HG02763 (cell line): ENCODE data around the gene JMJD7.

ENCODE experiments used
- ATAC-seq: cut with Tn5 transposase; IDR thresholded peaks from one replicate; pipeline ENCODE4 v1.9.1; 2021; ENCODE audit warnings: mild to moderate bottlenecking, moderate library complexity; ENCODE audit not compliant: unreplicated experiment

JMJD7 gene

DNA sequence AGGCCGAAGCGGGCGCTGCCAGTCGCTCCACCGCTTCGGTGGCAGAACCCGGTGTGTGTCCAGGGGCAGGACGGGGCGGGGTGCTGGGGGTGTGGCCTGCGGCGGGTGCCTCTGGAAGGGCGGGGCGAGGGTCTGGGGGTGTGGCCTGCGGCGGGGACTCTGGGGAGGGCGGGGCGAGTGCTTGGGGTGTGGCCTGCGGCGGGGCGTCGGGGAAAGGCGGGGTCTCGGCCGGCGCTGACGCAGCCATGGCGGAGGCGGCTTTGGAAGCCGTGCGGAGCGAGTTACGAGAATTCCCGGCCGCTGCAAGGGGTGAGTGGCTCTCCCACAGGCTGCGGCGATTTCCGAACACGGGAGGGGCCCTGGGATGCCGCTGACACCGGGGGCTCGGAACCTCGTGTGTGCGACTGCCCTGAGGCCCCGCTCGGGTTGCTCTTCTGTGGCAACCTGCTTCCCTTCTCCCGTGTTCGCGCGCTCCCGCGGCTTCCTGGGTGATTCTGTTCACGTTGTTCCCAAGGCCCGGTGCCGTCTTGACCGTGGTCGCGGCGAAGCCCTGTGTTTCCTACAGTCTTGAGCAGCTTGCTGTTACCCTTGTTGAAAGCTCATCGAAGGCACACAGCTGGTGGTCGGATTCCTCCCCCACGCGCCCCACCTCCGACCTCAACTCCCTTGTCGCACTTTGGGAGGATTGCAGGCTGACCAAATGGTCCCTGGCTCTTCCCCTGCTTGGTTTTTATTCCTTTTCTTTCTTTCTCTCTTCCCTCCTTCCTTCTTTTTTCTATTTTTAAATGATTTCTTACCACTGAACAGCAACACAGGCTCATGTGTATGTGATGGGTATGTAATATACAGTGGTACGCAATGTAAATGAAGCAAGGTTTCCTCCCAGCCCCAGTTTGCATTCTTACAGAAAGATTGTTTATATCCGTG, at the start of gene JMJD7:
Gene JMJD7 (plus strand): TSS at position 213 of the 927 bp plus-strand sequence. CDS start 33 bp downstream, at position 246.
- peak; percentile 57 for ATAC-seq

DNA sequence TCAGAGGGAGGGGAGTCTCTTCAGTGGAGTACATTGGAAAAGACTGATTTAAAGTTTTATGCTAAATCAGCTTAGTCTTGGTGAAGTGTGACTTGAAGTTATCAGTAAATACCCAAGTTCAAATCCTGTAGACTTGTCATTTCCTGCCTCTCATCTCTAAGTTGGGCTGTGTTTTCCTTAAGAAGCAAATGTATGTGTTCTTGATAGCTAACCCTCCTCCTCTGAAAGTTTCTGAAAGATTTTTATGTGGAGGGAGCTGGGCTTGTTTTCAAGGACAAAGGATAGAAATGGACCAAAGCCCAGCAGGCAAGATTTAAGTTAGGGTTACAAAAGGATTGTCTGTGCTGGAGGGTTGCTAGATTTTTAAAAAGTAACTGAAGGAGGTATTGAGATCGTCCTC, 49.4 kb upstream of the JMJD7 start:
- no peak for ATAC-seq

DNA sequence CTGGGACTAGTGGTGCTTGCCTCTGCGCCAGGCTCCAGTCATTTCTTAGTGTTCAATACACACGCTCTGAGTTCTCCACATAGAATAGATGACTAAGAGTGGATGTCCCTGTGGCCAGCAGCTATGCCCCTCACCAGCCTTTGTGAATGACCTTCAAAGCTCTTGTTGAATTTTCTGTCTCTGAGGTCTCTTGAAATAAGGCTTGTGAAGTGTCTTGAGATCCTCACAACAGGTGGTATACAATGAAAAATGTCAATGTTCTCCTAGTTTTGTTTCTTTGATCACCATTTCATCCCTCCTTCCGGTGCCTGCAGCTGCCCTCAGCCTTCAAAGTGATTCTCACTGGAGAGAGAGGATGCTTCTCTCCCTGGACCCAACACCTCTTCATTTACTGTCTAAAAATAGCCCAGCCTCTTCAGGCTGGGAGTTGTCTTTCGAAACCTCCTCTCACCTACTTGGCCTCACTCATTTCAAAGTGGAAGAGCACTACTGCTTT, 48.2 kb upstream of the JMJD7 start:
- ATAC-seq = no peak

DNA sequence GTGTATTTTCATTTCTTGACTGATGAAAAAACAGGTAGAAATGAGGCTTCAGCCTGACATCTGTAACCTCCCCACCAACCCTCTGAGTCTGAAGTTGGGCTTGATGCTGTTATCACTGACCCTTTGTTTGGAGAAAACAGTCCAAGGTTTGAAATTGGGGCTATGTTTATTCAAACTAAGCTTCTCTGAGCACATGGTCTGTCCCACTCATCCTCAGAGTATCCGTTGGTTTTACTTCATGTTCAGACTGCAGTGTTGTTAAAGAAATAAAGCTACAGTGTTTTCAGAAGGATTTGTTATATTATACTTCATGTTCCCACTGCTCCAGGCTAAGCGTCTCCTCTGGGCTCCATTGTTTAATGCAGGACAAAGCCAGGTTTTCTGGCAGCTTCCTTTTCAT, 47.6 kb upstream of the JMJD7 start:
- ATAC-seq = no peak

DNA sequence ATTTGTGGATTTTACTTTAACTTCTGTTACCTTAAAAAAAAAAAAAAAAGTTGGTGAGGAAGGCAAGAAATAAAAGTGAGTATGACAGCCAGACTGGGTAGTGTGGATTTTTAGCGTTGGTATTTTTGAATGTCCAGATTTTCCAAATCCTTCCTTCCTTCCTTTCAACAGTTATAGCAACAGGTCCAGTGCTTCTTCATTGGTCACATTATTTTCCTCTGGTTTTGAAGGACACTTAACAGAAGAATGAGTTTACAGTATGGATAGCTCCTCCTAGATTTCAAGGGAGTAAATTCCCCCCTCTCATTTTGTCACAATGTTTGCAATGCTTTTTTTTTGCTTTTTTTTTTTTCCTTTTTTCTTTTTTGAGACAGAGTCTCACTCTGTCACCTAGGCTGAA, 47.2 kb upstream of the JMJD7 start:
- ATAC-seq = no peak

DNA sequence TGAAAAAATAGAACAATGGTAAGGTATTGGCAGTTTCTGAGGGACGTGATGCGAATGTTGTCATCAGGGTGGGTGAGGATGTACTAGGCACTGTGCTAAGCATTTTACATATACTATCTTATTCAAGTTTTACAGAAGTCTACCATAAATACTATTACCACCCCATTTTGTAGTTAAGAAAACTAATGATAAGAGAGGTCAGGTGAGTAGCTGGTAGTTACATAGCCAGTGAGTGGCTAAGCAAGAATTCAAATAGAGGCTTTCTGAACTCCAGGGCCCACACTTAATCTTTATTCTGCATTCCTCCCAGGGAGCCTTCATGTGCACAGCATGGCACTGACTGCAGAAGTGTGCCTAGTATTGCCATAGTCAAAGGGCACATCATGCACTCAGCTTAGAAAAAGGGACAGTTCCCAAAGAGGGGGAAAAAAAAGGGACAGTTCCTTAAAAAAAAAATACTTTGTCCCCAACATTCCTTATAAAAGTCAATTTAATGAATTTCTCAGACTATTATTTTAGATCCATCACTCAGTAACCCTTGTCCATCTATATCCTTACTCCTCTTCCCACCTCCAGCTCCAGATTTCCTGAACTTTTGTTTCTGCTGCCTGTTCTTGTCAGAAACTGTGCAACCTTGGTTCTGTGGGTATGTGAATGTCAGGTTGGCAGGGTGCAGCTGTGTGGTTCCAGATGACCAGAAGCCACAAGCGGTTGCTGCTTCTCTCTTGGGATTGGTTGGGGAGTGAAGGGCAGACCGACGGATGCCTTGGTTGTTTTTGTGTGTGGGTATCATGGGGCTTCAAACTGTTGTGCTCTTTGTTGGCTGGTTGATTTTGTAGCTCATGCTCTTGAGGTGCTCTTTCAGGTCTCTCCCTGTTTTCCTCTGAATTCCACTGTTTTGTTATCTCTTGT, 45.3 kb upstream of the JMJD7 start:
- no peak for ATAC-seq

DNA sequence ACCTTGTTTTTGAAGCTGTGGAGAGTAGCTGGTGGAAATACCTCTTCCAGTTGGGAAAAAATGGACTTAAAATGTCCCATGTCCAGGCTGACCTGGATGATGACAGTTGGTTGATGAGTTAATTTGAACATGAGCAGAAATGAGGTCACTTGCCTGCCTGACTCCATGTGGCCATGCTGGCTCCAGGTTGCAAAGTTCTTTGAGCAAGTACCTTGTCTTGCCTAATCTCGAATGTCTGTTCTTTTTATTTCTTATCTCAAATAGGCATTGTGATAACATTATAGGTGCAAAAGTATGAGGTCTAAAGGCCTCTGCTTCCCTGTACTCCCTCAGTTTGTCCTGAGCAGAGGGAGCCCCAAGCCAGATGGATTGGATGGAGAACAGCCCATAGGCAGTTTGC, 44.6 kb upstream of the JMJD7 start:
- ATAC-seq = no peak

DNA sequence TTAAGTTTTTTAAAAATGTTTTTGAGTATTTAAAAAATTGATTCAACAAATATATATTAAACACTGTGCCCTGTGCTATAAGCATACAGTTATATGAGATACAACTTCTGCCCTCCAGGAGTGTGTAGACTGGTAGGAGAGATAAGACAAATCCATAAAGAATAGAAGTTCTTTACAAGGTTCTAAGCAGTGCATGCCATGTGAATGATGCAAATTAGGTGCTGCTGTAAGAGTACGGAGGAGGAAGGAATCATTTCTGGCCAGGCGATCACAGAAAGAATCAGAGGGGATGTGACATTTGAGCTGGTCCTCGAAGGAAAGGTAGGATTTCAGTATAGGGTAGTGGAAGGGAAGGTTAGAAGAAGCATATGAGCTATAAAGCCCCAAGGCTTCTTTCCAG, 39.6 kb upstream of the JMJD7 start:
- no peak for ATAC-seq

DNA sequence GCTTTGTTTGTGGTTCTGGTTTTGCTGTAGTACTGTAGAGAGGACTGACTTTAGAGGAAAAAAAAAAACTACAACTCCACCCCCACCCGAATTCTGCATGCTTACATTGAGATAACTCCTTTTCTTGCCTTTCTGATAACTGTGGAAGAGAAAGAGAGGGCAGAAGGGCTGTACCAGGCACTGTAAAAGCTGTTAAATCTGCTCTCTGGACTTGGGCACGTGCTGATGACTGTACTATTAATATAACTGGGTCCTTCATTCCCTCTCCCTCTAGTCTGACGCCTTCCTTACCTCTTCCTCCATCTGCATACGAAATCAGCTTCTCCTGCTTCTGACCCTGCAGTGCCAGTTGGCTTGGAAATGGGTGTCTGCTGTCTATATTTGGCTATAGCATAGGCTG, 38.7 kb upstream of the JMJD7 start:
- no peak for ATAC-seq

DNA sequence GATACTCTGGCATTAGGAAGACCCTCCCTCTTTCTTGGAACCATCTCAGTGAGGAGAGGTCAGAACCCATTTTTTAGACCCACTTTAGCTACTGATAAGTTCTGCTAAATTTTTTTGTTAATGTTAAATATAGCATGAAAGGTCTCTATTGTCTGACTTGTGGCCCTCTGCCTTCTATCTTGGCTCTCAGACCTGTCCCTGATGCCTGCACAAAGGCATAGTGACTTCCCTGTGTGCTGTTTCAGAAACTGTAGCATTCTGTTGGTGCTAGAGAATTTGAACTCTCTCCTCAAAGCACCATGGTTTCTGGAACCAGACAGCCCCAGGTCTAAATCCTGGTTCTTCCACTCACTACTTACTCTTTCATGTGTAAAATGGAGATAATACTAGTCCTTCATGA, 38.2 kb upstream of the JMJD7 start:
- no peak for ATAC-seq

DNA sequence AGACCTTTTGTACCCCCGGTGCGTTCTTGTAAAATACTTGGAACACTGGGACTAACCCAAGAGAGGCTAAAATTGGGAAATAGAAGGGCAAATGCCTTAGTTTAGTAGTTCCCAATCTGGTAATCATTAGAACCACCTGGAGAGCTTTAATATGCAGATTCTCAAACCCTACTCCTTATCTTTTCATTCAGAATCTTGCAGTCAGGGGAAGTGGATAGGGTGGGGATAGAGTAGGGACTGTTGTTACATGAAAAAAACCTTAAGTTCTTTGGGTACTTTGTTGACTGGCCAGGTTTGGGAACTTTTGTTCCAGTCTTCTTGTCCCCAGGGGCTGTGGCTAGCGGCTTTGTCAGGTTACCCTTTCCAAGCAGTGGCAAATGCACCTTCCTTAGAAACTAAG, 37.7 kb upstream of the JMJD7 start:
- ATAC-seq = no peak

DNA sequence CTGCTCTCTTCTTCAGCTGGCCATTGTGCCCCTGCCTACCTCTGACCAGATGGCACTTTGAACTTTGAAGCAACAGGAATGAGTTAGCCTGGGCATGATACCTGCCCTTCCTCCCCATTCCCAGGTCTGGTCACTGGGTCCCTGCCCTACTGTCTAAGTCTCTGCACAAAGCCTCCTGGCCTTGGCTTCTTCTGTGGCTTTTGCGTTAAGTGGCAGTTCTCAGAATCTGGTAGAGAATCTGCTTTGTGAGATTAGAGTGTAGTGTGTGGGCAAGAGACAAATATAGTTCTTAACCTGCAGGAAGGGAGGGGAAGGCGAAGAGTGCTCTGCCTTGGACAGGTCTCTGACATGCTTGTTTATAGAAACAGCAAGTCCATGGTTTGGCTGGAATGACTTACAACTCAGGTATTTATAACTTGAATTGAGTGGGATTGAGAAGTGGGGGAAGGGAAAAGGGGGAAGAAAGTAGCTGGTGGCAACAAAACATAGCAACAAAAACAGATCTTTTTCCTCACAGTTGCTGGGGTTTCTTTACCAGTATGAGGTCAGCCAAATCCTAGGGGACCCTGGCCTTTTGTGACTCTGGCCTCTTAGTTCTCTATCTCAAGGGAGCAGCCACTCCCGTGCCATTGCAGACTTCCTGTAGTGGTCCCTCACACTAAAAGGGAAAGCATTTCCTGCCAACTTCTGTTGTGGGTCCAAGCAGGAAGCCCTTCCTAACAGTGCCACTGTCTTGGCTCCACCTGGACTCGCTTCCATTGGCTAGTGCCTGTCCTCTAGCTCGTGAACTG, 36.9 kb upstream of the JMJD7 start:
- ATAC-seq = no peak

DNA sequence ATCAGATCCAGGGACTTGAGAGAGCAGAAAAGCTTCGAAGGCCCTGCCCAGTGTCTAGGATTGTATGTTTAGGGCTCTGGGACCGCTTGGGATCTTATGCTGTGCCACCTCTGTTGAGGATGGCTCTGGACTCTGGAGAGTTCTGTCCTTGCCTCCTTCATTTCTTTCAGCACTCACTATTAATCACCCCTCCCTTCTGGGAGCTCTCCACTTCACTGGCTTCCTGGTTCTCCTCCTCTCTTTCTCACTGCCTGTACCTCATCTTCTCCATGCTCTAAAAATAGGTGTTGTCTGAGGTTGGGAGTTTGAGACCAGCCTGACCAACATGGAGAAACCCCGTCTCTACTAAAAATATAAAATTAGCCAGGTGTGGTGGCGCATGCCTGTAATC, 36.4 kb upstream of the JMJD7 start:
- ATAC-seq = no peak

DNA sequence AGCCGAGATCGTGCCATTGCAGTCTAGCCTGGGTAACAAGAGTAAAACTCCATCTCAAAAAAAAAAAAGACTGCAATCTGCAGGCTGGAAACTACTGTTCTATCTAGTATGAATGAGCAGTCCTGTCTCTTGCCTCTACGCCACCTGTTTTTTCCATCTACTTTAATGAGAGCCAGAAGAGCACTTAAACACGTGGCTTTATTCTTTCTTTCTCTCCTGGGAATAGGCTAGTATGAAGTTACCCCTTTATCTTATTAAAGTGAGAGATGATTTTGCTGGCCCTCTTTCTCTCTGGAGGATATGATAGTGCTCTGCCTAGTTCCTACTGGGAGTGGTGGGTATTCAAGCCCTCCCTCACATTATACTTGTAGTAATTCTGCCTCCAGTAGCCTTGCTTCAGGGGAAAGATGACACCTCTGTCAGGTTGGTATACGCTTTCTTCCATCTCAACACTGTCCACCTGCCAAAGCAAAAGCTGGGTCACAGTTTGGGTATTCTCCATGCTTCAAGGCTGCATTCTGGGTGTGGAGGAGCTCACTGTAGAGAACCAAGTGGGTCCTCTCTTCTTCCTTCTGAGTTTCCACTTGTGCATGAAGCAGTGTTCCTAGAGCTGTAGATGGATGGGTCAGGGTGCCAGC, 35.8 kb upstream of the JMJD7 start:
- ATAC-seq = no peak

DNA sequence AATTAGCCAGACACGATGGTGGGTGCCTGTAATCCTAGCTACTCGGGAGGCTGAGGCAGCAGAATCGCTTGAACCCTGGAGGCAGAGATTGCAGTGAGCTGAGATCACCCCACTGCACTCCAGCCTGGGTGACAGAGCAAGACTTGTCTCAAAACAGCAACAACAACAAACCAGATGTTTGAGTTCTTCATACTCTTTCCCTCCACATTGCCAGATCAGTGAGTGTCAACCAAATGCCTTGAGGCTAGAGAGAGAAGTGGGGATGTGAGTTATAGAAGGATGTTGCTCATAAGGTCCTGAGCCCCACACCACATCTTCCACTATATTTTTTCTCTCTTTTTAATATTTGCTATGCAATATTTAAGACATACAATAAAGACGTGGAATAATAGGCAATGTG, 33.8 kb upstream of the JMJD7 start:
- ATAC-seq = no peak

DNA sequence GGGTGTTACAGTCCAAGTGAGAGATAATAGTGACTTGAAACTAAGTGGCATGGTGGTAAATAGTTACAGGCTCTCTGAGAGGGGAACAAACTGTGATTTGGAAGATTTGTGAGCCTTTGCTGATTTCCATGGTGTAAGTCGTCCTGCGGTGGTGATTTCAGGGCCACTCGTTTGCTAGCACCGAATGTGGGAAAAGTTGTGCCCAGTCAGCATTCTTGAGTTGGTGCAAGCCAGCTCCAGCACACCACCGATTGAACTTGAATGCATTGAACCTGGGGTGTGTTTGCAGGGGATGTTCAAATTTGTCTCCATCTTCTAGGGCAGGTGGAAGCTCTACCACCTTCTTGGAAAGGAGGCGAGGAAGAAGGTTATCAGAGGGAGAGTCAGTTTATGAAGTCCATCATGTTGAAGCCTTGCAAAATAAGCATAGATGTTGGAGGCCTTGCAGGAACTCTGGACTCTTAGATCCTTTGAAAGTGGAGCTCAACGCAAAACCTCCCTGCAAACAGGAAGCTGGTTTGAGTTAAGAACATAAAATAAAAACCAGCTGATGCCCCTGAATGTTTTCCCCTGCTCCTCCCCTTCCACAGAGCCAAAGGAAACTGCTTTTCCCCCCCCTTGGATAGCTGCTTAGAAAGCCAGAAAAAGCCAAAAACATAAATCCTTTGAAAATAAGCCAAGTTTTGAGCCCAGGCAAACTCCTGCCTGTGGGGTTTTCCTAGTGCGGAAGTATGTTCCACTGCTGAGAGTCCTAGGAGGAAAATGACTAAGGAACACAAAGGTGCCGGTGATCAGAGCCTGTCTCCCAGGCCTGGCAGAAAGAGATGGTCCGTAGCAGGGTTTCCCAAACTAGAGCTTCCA, 31.7 kb upstream of the JMJD7 start:
- no peak for ATAC-seq

DNA sequence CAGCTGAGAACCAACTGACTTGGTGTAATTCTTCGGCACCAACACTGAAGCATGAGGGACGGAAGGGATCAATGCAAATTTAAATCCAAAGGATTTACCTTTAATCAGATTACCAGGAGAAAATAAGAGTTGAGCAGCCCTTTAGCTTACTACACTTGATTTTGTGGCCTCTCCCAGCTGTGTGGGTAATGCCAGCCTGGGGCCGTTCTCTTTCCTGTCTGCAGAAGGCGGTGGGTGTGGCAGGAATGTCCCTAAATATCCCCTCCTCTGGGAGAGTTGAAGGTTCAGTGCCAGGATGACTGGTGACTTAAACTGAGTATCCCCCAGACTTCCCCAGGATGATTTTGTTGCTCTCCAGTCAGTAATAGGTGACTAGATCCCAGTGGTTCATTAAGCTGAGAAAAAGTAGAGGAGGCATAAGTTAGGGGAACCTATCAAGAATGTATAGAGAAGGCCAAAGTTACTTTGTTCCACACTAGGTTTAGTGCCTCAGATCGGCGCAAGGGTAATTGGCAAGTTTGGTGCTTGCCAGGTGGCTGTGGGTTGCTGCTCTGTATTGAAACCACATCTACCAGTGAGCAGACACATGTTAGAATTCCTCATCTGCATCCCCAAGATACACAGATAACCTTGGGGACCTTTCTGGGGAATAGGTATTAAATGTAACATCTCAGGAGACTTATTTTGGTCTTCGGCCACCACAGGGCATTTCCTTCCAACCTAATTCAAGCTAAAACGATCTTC, 30.5 kb upstream of the JMJD7 start:
- no peak for ATAC-seq

DNA sequence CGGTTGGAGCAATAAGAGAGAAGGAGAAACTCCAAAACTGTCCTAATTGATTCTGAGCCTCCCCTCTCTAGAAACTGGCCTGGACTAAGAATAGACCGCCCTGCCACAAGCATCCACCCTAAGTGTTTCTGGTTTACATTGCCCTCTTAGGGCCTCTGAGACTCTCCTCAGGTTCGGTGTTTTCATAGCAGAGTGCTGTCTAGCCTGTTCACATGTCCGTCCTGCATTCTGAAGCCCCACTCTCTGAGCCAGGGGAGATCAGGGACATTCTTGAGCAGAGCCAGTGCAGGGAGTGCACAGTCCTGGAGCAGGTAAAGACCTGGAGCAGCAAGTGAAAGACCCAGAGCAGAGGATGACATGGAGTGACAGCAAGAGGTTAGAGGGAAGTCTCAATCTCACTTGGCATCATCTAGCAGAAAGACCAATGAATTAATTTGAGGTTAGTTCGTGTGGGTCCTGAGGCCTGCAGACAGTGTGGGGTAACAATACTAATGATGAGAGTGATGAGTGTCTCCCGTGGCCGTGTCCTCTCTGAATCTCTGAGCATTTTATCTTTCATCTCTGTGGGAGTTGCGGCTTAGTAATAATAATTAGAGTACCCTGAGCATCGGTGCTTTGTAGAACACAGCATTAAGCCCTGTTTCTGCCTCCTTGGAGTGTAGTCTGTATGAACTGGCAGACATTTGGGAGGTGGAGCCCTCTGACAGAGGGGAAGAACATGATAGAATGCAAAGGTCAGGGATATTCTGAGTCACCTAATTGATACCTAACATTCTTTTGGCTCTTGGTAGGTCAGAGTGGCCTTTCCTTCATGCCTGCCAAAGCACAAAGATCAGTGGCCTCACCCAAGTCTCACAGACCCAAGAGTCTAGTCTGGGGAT, 29.0 kb upstream of the JMJD7 start:
- no peak for ATAC-seq
